Activated CD8-positive, alpha-beta memory T cell treated with anti-CD3 and anti-CD28 coated beads for 36 hours (primary cell): ENCODE results near the gene HLA-G. TPM values are rescaled to one million over a fixed set of nuclear protein-coding genes. Genes with fewer than 3 reads are reported as not detected.

ENCODE experiments used
- CTCF ChIA-PET: fragments of 350-600 bp; sonication (Branson Sonifier 250); formaldehyde crosslinking; loops from one replicate; lab custom pipeline; 2021; ENCODE audit warnings: antibody characterized with exemption; lab: Charles Lee
- POLR2A ChIA-PET: fragments of 350-600 bp; sonication (Branson Sonifier 250); formaldehyde crosslinking; loops from one replicate; lab custom pipeline; 2021; ENCODE audit warnings: antibody characterized with exemption; lab: Charles Lee
- total RNA-seq, 2 experiments: library from RNA; stranded (reverse); gene quantifications; one replicate each; pipeline ENCODE4 v1.2.3, GENCODE V29; 2021

Gene HLA-G
- total RNA-seq, 2 experiments from 2014 or later, result 0.32 to 0.59 TPM

GRCh38 chr6:29814379-29815117 is 13.1 kb upstream of the HLA-G start:
- CTCF ChIA-PET, result no interaction called here

DNA sequence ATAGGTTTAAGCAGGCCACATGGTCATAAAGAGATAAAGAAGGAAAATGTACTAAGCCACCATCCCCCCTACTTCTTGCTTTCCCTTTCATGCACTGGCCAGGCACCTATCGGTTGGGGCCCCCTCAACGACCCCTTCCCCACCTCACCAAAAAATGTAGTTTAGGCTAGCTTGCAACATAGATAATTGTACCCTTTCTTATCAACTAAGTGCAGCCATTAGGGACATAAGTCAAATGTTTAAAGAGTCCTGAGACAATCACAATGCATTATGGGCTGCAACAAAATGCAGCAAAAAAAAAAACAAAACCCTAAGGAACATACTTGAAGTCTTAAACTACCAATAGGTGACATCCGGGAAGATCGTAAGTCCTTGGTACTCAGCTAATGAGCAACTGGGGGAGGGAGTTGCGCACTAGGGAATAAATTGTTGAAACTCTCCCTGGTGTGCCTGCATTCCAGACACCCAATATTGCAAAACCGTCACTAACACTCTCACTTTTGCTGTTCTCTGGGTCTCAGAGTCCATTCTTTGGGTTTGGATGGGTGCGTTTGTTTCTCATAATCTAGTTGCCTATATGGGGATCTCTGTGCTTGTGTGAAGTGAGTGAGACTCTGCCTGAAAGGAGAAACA is 12.4 kb upstream of the HLA-G start:
- CTCF ChIA-PET, result no interaction called here
- POLR2A ChIA-PET, result no interaction called here

More at GRCh38 chr6:29814379-29815117, 13.1 kb upstream of the HLA-G start:
- POLR2A ChIA-PET, result no interaction called here

GRCh38 chr6:29816030-29816429 is 11.6 kb upstream of the HLA-G start:
- ChIA-PET POLR2A (no interaction called here), CTCF (interaction anchor here (0.6 kb wide), 1 partner anchor 126 kb away, joined by 4 read pairs; no protein-coding TSS in a partner anchor)

DNA sequence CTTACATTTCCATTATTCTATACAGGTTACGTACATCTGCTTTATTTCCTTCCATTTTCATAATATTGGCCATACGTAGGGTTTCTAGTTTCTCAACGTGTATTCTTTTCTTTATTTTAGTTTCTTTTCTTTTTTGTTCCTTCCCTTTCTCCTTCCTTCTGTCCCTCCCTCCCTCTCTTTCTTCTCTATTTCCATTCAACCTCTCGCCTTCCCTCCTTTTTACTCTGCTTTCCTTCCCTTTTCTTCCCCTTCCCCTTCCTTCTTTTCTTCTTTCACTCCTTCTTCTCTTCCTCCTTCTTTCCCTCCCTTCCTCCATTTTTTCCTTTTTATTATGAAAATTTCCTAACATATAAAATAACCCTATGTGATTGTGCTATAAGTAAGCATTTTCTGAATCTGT is 8.7 kb upstream of the HLA-G start:
- ChIA-PET CTCF (no interaction called here), POLR2A (no interaction called here)

DNA sequence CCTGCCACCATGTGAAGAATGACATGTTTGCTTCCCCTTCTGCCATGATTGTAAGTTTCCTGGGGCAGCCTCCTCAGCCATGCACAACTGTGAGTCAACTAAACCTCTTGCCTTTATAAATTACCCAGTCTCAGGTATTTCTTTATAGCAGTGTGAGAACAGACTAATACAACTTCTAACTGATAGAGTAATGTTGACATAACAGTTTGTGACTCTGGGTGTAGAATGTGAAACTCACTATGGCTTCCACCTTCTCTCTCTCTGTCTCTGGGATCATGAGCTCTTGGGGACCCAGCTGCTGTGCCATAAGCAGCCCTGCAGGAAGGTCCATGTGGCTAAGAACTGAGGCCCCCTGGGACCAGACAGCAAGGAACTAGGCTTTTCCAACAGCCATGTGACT is 3.5 kb upstream of the HLA-G start:
- ChIA-PET CTCF (no interaction called here), POLR2A (no interaction called here)

GRCh38 chr6:29825848-29826247 is 1.8 kb upstream of the HLA-G start:
- ChIA-PET POLR2A (no interaction called here), CTCF (no interaction called here)

- ChIA-PET CTCF (no interaction called here), POLR2A (no interaction called here)
Measured at GRCh38 chr6:29826271-29826670, 1.4 kb upstream of the HLA-G start.

- POLR2A ChIA-PET, result no interaction called here
- CTCF ChIA-PET, result no interaction called here
Measured at GRCh38 chr6:29828471-29828797, 809 bp downstream of the HLA-G start.

DNA sequence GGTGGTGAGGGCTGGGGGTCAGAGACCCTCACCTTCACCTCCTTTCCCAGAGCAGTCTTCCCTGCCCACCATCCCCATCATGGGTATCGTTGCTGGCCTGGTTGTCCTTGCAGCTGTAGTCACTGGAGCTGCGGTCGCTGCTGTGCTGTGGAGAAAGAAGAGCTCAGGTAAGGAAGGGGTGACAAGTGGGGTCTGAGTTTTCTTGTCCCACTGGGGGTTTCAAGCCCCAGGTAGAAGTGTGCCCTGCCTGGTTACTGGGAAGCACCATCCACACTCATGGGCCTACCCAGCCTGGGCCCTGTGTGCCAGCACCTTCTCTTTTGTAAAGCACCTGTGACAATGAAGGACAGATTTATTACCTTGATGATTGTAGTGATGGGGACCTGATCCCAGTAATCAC is 2.1 kb downstream of the HLA-G start:
- CTCF ChIA-PET, result no interaction called here
- POLR2A ChIA-PET, result no interaction called here

DNA sequence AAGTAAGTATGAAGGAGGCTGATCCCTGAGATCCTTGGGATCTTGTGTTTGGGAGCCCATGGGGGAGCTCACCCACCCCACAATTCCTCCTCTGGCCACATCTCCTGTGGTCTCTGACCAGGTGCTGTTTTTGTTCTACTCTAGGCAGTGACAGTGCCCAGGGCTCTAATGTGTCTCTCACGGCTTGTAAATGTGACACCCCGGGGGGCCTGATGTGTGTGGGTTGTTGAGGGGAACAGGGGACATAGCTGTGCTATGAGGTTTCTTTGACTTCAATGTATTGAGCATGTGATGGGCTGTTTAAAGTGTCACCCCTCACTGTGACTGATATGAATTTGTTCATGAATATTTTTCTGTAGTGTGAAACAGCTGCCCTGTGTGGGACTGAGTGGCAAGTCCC is 2.8 kb downstream of the HLA-G start:
- CTCF ChIA-PET, result no interaction called here
- POLR2A ChIA-PET, result no interaction called here

- ChIA-PET CTCF (interaction anchor here (1.5 to 2.0 kb wide), 2 partner anchors 78 to 93 kb away, joined by 4 to 9 read pairs; no protein-coding TSS in a partner anchor), POLR2A (no interaction called here)
Measured at GRCh38 chr6:29831776-29832175, 4.2 kb downstream of the HLA-G start.

- ChIA-PET POLR2A (no interaction called here), CTCF (interaction anchor here (0.6 to 2.3 kb wide), 15 partner anchors 8 to 182 kb away, joined by 3 to 19 read pairs (median 3); no protein-coding TSS in a partner anchor)
Measured at GRCh38 chr6:29834564-29835436, 7.2 kb downstream of the HLA-G start.

DNA sequence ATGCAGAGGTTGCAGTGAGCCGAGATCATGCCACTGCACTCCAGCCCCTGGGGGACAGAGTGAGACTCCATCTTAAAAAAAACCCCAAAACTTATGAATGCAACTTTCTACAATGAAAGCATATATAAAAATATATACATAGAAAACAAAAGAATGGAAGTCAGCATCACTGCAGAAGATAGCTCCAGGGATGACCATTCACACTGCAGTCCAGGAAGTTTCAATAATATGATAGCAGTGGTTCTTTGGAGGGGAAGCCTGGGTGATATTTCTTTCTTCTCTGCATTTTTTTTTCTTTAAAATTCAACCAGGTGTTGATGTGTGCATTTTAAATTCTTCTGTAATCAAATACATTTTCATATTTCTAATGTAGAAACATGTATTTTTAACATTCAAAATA is 12.3 kb downstream of the HLA-G start:
- POLR2A ChIA-PET, result no interaction called here

DNA sequence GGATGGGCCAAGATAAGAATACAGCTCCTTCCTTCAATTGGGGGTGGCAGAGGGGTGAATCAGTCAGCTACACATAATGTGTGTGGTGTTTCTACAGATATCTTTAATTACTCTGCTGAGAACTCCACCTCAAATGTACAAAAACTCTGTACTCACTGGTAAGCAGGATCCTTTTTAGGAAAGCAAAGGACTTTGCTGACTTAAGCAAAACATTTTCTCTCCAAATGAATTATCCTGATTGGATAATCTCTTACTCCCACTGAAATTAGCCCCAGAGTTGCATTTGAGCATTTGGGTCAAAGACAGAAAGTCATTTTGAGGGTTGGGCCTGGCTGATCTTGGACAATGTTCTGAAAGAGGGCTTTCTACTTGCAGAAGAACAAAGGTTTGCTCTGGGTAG is 13.4 kb downstream of the HLA-G start:
- ChIA-PET CTCF (no interaction called here), POLR2A (no interaction called here)

More for the DNA sequence above, 12.3 kb downstream of the HLA-G start:
- CTCF ChIA-PET, result no interaction called here

GRCh38 chr6:29845405-29846006 is 17.9 kb downstream of the HLA-G start:
- CTCF ChIA-PET, result no interaction called here
- POLR2A ChIA-PET, result no interaction called here

DNA sequence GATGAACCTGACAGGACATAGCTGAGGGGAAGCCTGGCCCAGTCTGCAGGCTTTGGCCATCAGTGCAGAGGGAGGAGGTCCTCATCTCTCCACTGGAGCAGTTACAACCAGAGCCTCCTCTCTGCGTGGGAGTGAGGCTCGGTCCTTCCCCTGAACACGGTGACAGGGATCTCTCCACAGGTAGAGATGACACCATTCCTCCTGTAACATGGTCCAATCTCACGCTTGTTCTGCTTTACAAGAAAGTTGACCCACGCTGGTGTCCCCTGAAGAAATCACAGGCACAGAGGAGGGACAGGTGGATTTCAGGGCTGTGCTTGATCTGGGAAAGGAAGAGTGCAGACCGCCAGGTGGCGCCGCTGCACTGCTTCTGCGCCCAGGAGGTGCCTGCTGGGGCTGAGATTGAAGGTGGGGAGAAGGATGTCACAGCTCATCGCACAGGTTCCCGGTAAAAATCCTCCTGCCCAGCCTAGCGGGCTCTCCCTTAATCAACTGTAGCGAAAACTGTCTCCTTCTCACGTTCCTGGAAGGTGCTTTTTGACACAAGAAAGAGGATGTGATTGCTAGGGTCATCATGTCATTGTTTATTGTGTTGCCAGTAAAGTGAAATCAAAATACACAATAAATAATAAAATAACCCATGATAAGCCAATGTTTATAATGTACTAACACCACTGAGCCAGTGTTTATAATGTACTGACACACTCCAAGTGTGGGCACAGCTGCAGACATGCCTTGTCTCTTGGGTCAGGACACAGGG is 20.4 kb downstream of the HLA-G start:
- POLR2A ChIA-PET, result no interaction called here

GRCh38 chr6:29850011-29850553 is 22.5 kb downstream of the HLA-G start:
- CTCF ChIA-PET, result no interaction called here
- POLR2A ChIA-PET, result no interaction called here

More for the DNA sequence above, 20.4 kb downstream of the HLA-G start:
- CTCF ChIA-PET, result interaction anchor here (1.0 to 2.8 kb wide), 10 partner anchors 13 to 171 kb away, joined by 3 to 20 read pairs (median 4); no protein-coding TSS in a partner anchor

GRCh38 chr6:29851190-29851589 is 23.6 kb downstream of the HLA-G start:
- ChIA-PET CTCF (interaction anchor here (0.7 to 1.3 kb wide), 2 partner anchors 19 to 109 kb away, joined by 3 read pairs; no protein-coding TSS in a partner anchor), POLR2A (no interaction called here)
